A673 (cell line): Measurements from ENCODE around the gene SLAMF7. TPM values are rescaled to one million over a fixed set of nuclear protein-coding genes. Genes with fewer than 3 reads are reported as not detected.
A peak's percentile ranks its signal among the peaks of the same experiment; 100 is the strongest.

ENCODE experiments used
- BruUV-seq: library from RNA; stranded (reverse); fragments of 400-500 nt; replicated peaks from 2 replicates; lab custom pipeline; 2021; lab: Mats Ljungman, UMichigan
- CTCF ChIA-PET: fragments of 300-600 bp; sonication (Branson Sonifier 250); formaldehyde crosslinking; loops from one replicate; lab custom pipeline; 2022; ENCODE audit warnings: antibody characterized with exemption; lab: Charles Lee
- POLR2A ChIA-PET: fragments of 300-600 bp; sonication (Branson Sonifier 250); formaldehyde crosslinking; loops from one replicate; lab custom pipeline; 2022; ENCODE audit warnings: antibody characterized with exemption; ENCODE audit not compliant: low non-redundant PET; lab: Charles Lee
- DNase-seq: peaks from one replicate; pipeline ENCODE4 v3.0.0-alpha.2; 2015; ENCODE audit warnings: low spot score
- H3K27ac ChIP-seq: fragments of 200-600 bp; sonication (generic); 2 replicates; pipeline ENCODE4 v1.5.1; 2016; ENCODE audit warnings: mixed run types, low read depth, mild to moderate bottlenecking, mixed read lengths, antibody characterized with exemption, low read length; ENCODE audit not compliant: poor library complexity, severe bottlenecking
- H3K27me3 ChIP-seq: fragments of 200-600 bp; sonication (generic); replicated peaks from 2 replicates; pipeline ENCODE4 v1.6.1; 2017; ENCODE audit warnings: mixed run types, low read depth, mild to moderate bottlenecking, mixed read lengths, antibody characterized with exemption, low read length; ENCODE audit not compliant: insufficient read depth, poor library complexity
- H3K36me3 ChIP-seq: fragments of 200-600 bp; sonication (generic); 2 replicates; pipeline ENCODE4 v1.6.1; 2016; ENCODE audit warnings: mixed run types, mild to moderate bottlenecking, mixed read lengths, antibody characterized with exemption, low read length; ENCODE audit not compliant: insufficient read depth, poor library complexity, severe bottlenecking
- H3K4me1 ChIP-seq: fragments of 200-600 bp; sonication (generic); 2 replicates; pipeline ENCODE4 v1.6.1; 2017; ENCODE audit warnings: mixed run types, mild to moderate bottlenecking, mixed read lengths, antibody characterized with exemption, low read length; ENCODE audit not compliant: insufficient read depth, poor library complexity, severe bottlenecking
- H3K4me3 ChIP-seq: fragments of 200-600 bp; sonication (generic); 2 replicates; pipeline ENCODE4 v1.5.1; 2016; ENCODE audit warnings: low read depth, mixed run types, mild to moderate bottlenecking, mixed read lengths, low read length; ENCODE audit not compliant: poor library complexity, severe bottlenecking
- H3K9me3 ChIP-seq: fragments of 200-600 bp; sonication (generic); 2 replicates; pipeline ENCODE4 v1.6.1; 2016; ENCODE audit warnings: mixed run types, low read depth, mild to moderate bottlenecking, mixed read lengths, antibody characterized with exemption, low read length; ENCODE audit not compliant: poor library complexity, severe bottlenecking
- EZH2 ChIP-seq: fragments of 200-600 bp; sonication (generic); IDR thresholded peaks from 2 replicates; pipeline ENCODE4 v1.6.1; 2017; ENCODE audit warnings: borderline replicate concordance, low read depth, mild to moderate bottlenecking, mixed read lengths, antibody characterized with exemption, low read length; ENCODE audit not compliant: poor library complexity, severe bottlenecking
- intact Hi-C: fragments of 100-400 bp; cut with micrococcal nuclease; formaldehyde crosslinking; loops from one replicate; pipeline ENCODE4 v1.10.0; 2022; ENCODE audit not compliant: unreplicated experiment
- total RNA-seq: library from RNA; stranded (reverse); gene quantifications from 2 replicates; pipeline ENCODE4 v1.2.3, GENCODE V29; 2021
- TF ChIP-seq, protein P1 (sequence below): fragments of 300-800, 200-600 bp; sonication (generic); conservative IDR thresholded peaks from 2 replicates; pipeline ENCODE4 v1.5.1; 2017; ENCODE audit warnings: low read depth, mild to moderate bottlenecking, antibody characterized with exemption, low read length, moderate library complexity, mixed read lengths

The SLAMF7 gene
- total RNA-seq, 1 experiment from 2014 or later, result not detected

DNA sequence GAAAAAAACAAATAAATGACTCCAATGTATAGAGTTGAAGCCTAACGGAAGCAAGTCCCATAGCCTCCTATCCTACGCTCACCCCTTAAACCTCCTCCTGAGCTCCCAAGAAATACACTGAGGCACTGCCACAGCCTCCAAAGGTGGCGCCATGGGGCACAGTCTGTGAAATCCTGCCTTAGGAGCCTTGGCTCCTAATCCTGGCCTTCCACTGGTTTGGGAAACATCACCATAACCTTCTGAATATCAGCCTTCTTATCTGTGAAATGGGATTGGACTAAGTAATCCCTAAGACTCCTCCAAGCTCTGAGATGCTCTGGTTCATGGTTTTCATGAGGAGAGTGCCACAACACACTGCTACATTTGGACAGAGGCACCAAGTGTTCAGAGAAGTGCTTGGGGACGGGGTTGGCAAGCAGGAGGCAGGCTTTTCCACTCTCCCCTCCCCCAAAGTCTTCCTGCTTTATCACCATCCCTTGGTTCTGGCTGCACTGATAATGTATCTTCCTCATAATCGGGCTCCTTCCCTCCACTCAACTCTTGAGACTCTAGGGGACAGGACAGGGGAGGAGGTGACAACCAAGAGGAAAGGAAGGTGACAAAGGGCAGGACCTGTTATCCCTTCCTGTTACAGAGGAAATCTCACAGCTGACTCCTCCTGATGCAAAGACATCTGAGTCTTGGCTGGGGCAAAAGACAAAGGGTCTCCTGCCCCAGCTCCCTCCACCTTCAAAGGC, 2.7 kb downstream of the SLAMF7 start:
- intact Hi-C loops, result no loop called here
- ChIA-PET POLR2A (no interaction called here), CTCF (no interaction called here)
- no peaks in the 10 kb centered on the region for H3K9me3 ChIP-seq
- H3K36me3 ChIP-seq, result no peaks in the 10 kb centered on the region
- BruUV-seq, result no TSS peak
- no peak overlapping the region for H3K27ac ChIP-seq
- H3K4me1 ChIP-seq, result no peaks in the 10 kb centered on the region
- no peak for TF ChIP-seq EZH2
- TF ChIP-seq, protein P1, sequence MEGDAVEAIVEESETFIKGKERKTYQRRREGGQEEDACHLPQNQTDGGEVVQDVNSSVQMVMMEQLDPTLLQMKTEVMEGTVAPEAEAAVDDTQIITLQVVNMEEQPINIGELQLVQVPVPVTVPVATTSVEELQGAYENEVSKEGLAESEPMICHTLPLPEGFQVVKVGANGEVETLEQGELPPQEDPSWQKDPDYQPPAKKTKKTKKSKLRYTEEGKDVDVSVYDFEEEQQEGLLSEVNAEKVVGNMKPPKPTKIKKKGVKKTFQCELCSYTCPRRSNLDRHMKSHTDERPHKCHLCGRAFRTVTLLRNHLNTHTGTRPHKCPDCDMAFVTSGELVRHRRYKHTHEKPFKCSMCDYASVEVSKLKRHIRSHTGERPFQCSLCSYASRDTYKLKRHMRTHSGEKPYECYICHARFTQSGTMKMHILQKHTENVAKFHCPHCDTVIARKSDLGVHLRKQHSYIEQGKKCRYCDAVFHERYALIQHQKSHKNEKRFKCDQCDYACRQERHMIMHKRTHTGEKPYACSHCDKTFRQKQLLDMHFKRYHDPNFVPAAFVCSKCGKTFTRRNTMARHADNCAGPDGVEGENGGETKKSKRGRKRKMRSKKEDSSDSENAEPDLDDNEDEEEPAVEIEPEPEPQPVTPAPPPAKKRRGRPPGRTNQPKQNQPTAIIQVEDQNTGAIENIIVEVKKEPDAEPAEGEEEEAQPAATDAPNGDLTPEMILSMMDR, result 0 out of 2 replicates have a peak, but pooled peaks have one; percentile 9
- H3K27me3 ChIP-seq, result peaks cover 6% of the 10 kb centered on the region
- no peak overlapping the region for H3K4me3 ChIP-seq
- DNase-seq, result no peak

DNA sequence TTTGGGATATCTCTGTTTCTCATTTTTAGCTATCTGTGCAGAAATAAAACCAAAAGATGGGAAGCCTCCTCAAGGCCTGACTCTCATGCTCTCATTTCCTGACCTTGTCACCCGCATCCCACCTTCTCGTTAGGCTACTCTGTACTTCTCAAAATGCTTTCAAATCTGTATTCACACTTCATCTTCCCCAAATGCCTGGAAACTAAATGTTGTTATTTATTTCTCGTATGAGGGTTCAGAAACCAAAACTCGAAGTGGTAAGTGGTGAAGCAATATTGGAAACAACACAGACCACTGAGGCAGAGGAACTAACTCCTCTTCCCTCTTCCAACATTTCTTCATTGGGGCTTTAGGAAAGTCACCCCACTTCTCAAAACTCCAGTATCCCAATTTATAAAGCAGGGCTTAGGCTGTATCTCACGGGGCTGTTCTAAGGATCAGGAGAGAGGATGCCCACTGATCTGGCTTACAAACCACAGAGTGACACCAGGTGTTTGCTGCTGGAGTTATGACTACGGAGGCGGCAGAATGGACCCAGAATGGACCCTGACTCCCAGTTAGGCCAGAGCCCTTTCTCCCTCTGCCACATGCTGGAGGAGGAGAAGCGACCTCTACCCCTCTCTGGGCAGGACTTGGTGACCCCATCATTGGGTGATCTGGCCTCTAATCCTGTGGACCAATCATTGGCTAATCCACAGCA, 3.5 kb downstream of the SLAMF7 start:
- TF ChIP-seq, protein P1, result no peak
- TF ChIP-seq EZH2, result no peak
- no TSS peak for BruUV-seq
- H3K27ac ChIP-seq, result no peak overlapping the region
- H3K27me3 ChIP-seq, result peaks cover 6% of the 10 kb centered on the region
- CTCF ChIA-PET, result no interaction called here
- DNase-seq, result no peak
- H3K36me3 ChIP-seq, result no peaks in the 10 kb centered on the region
- H3K9me3 ChIP-seq, result no peaks in the 10 kb centered on the region
- POLR2A ChIA-PET, result no interaction called here
- intact Hi-C loops, result no loop called here
- no peaks in the 10 kb centered on the region for H3K4me1 ChIP-seq
- no peak overlapping the region for H3K4me3 ChIP-seq

DNA sequence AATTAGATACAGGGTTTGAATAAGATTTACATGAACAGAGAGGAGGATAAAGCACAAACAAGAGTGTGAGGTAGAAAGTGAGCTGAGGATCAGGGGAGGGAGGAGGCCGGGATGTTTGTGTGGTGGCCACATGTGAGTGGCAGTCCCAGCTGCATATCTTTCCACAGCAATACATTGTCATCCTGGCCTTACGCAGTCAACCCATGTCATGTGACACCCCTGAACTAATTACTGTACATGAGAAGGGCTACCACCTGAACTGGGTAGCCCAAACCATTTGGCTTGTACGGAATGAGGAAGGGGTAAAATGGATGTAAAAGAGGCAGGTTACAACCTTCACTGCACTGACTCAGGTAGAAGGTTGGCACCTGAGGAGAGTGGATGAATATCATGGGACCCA, 4.2 kb downstream of the SLAMF7 start:
- ChIA-PET CTCF (no interaction called here), POLR2A (no interaction called here)
- no peaks in the 10 kb centered on the region for H3K4me1 ChIP-seq
- H3K27me3 ChIP-seq, result peaks cover 3% of the 10 kb centered on the region
- H3K4me3 ChIP-seq, result no peak overlapping the region
- H3K27ac ChIP-seq, result no peak overlapping the region
- TF ChIP-seq, protein P1, result no peak
- no peak for TF ChIP-seq EZH2
- H3K9me3 ChIP-seq, result no peaks in the 10 kb centered on the region
- BruUV-seq, result no TSS peak
- intact Hi-C loops, result no loop called here
- H3K36me3 ChIP-seq, result no peaks in the 10 kb centered on the region
- no peak for DNase-seq
